RWPE2 (cell line): Measurements from ENCODE around the gene FOLH1.
"Not testable (repeated sequence)": the region's sequence is repeated elsewhere in the genome, so short reads cannot be mapped to it uniquely, and the experiment has no call there.

Experiments used
- ATAC-seq: fragments of 200-7000 bp; cut with Tn5 transposase; 3 replicates; pipeline ENCODE4 v1.9.1; 2021; ENCODE audit warnings: low read depth
- DNase-seq: peaks from one replicate; pipeline ENCODE4 v3.0.0-alpha.2; 2020; ENCODE audit warnings: low spot score
- H3K27ac ChIP-seq: fragments of 450-650 bp; 2 replicates; pipeline ENCODE4 v1.5.1; 2017; ENCODE audit warnings: mild to moderate bottlenecking; ENCODE audit not compliant: poor library complexity, severe bottlenecking
- H3K27me3 ChIP-seq: fragments of 250-450 bp; sonication (Bioruptor Pico); 2 replicates; pipeline ENCODE4 v1.5.1; 2021; ENCODE audit warnings: mild to moderate bottlenecking, moderate library complexity; ENCODE audit not compliant: insufficient read depth, poor library complexity, severe bottlenecking
- H3K36me3 ChIP-seq: fragments of 250-450 bp; sonication (Bioruptor Pico); 2 replicates; pipeline ENCODE4 v1.5.1; 2020; ENCODE audit warnings: low read depth, mild to moderate bottlenecking, moderate library complexity
- H3K4me1 ChIP-seq: fragments of 250-450 bp; sonication (Bioruptor Pico); 2 replicates; pipeline ENCODE4 v1.5.1; 2021; ENCODE audit warnings: mild to moderate bottlenecking, moderate library complexity; ENCODE audit not compliant: insufficient read depth, poor library complexity, severe bottlenecking
- H3K4me3 ChIP-seq: fragments of 250-450 bp; sonication (Bioruptor Pico); 2 replicates; pipeline ENCODE4 v1.5.1; 2021; ENCODE audit warnings: mild to moderate bottlenecking, moderate library complexity; ENCODE audit not compliant: severe bottlenecking
- H3K9me3 ChIP-seq: fragments of 250-450 bp; sonication (Bioruptor Pico); 2 replicates; pipeline ENCODE4 v1.5.1; 2021; ENCODE audit warnings: mild to moderate bottlenecking, moderate library complexity; ENCODE audit not compliant: severe bottlenecking
- TF ChIP-seq, protein P1 (sequence below): fragments of 450-650 bp; IDR thresholded peaks from one replicate; pipeline ENCODE4 v1.5.1; 2017; ENCODE audit warnings: mild to moderate bottlenecking, moderate library complexity; ENCODE audit not compliant: poor library complexity, severe bottlenecking

FOLH1 gene

GRCh38 chr11:49229136-49229535 is 20.7 kb upstream of the FOLH1 start:
- not testable (repeated sequence) for H3K9me3 ChIP-seq, DNase-seq, H3K4me3 ChIP-seq, H3K27me3 ChIP-seq, H3K36me3 ChIP-seq, H3K27ac ChIP-seq, ATAC-seq, H3K4me1 ChIP-seq
- TF ChIP-seq, protein P1, sequence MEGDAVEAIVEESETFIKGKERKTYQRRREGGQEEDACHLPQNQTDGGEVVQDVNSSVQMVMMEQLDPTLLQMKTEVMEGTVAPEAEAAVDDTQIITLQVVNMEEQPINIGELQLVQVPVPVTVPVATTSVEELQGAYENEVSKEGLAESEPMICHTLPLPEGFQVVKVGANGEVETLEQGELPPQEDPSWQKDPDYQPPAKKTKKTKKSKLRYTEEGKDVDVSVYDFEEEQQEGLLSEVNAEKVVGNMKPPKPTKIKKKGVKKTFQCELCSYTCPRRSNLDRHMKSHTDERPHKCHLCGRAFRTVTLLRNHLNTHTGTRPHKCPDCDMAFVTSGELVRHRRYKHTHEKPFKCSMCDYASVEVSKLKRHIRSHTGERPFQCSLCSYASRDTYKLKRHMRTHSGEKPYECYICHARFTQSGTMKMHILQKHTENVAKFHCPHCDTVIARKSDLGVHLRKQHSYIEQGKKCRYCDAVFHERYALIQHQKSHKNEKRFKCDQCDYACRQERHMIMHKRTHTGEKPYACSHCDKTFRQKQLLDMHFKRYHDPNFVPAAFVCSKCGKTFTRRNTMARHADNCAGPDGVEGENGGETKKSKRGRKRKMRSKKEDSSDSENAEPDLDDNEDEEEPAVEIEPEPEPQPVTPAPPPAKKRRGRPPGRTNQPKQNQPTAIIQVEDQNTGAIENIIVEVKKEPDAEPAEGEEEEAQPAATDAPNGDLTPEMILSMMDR = peak; percentile 26

DNA sequence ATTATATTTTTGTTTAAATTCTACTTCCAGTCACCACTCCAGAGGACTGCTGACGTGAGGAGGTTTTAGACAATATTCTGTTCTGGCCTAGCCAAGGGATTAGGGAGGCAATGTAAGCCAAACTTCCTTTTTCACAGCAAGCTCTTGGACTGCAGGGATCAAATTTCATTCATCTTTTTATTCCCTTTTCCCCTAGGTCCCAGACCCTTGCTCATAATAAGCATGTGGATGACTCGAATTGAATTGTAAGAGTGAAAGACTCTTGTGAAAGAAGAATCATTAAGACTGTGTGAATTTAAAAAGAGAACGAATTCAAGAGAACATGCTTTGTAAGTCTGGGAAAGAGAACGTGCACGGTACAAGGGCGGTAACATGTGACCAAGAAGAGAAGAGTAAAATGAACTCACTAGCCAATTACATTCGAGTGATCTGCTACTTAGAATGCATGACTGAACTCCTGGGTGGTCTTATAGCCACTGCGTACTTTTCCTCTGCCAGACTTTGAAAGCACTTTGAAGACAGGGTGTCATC is 16.9 kb upstream of the FOLH1 start:
- not testable (repeated sequence) for DNase-seq, ATAC-seq

DNA sequence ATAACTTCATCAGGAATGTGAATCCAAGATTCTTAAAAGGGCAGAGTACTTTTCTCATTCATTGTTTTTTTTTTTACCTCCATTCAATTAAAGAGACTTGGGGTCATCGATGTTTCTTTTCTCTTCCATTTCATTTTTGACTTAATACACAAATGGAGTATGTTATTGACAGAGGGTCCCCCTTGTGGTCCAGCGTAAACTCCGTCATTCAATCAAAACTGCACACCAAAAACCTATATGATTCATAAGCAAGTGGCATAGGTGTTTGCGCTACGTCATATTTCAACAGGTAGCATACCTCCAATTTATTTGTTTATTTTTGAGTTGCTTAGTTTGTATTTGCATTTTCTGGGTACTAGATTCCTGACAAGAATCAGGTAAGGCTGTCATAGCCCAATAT is 12.7 kb upstream of the FOLH1 start:
- Histone ChIP-seq H3K27ac (no peak overlapping the region), H3K27me3 (no peaks in the 10 kb centered on the region), H3K36me3 (no peaks in the 10 kb centered on the region), H3K9me3 (no peaks in the 10 kb centered on the region), H3K4me3 (no peak overlapping the region), H3K4me1 (no peaks in the 10 kb centered on the region)
- TF ChIP-seq, protein P1 = no peak
- no peak for DNase-seq
- ATAC-seq = no peak

More for the DNA sequence above, 16.9 kb upstream of the FOLH1 start:
- H3K27me3 ChIP-seq, H3K9me3 ChIP-seq, H3K4me3 ChIP-seq, H3K4me1 ChIP-seq, H3K27ac ChIP-seq, H3K36me3 ChIP-seq: not testable (repeated sequence)

GRCh38 chr11:49213026-49213560 is 4.7 kb upstream of the FOLH1 start:
- no peaks in the 10 kb centered on the region for H3K4me1 ChIP-seq
- no peak overlapping the region for H3K4me3 ChIP-seq
- H3K27ac ChIP-seq = no peak overlapping the region
- TF ChIP-seq, protein P1 = no peak
- DNase-seq (no peak), ATAC-seq (no peak)
- no peaks in the 10 kb centered on the region for H3K9me3 ChIP-seq
- no peaks in the 10 kb centered on the region for H3K36me3 ChIP-seq
- peaks cover 4% of the 10 kb centered on the region for H3K27me3 ChIP-seq

GRCh38 chr11:49206999-49207398 is 1.4 kb downstream of the FOLH1 start:
- H3K4me1 ChIP-seq, ATAC-seq, DNase-seq, H3K36me3 ChIP-seq, H3K27ac ChIP-seq, H3K9me3 ChIP-seq, H3K4me3 ChIP-seq: not testable (repeated sequence)
- peaks cover 13% of the 10 kb centered on the region for H3K27me3 ChIP-seq

DNA sequence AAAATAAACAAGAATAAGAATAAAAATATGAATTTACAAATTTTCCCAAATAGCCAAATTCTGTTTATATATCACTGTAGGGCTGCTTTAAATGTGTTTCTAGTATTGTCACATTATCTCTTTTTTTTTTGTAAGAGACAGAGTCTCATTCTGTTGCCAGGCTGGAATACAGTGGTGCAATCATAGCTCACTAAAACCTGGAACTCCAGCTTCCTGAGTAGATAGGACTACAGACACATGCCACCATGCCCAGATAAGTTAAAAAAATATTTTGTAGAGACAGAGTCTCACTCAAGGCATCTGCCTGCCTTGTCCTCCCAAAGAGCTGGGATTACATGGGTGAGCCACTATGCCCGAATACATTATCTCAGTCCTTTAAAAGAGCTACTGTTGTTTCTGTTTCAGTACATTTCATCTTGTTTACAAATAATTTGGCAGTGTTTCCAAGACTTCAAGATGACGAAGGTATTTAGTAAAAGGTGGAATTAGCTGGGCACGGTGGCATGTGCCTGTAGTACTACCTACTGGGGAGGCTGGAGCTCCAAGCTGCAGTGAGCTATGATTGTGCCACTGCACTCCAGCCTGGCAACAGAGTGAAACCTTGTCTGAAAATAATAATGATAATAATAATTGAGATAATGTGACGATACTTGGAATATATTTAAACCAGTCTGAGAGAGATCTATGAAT is 6.0 kb downstream of the FOLH1 start:
- peaks cover 5% of the 10 kb centered on the region for H3K27me3 ChIP-seq
- no peak overlapping the region for H3K27ac ChIP-seq
- no peaks in the 10 kb centered on the region for H3K36me3 ChIP-seq
- TF ChIP-seq, protein P1 = no peak
- no peak overlapping the region for H3K4me3 ChIP-seq
- H3K4me1 ChIP-seq = no peaks in the 10 kb centered on the region
- H3K9me3 ChIP-seq = no peaks in the 10 kb centered on the region
- DNase-seq = no peak
- ATAC-seq = no peak

- H3K4me1 ChIP-seq, ATAC-seq, H3K27ac ChIP-seq, H3K4me3 ChIP-seq, H3K9me3 ChIP-seq, DNase-seq, H3K27me3 ChIP-seq, H3K36me3 ChIP-seq: not testable (repeated sequence)
Observed at GRCh38 chr11:49196775-49197174, 11.6 kb downstream of the FOLH1 start.

GRCh38 chr11:49196002-49196401 is 12.4 kb downstream of the FOLH1 start:
- H3K4me3 ChIP-seq, H3K4me1 ChIP-seq, ATAC-seq, H3K27ac ChIP-seq, DNase-seq, H3K9me3 ChIP-seq, H3K36me3 ChIP-seq, H3K27me3 ChIP-seq: not testable (repeated sequence)
